HepG2 (cell line): ENCODE measurements around the gene P2RY6.

Experiments used
- EP300 ChIP-seq, 3 experiments: sonication (generic) in 1 of 3; formaldehyde crosslinking in 1 of 3; IDR thresholded peaks; 2 replicates each; pipeline versions ENCODE4 v1.5.1 to v1.6.1; 2011 to 2020; ENCODE audit warnings: low read depth in 2 of 3, low read length in 2 of 3, borderline replicate concordance in 1 of 3, improper control_type of control experiment in 1 of 3, mild to moderate bottlenecking in 1 of 3, missing genetic modification reagents in 1 of 3, moderate library complexity in 1 of 3
- EZH2 ChIP-seq: conservative IDR thresholded peaks from 2 replicates; pipeline ENCODE4 v1.6.1; 2012; ENCODE audit warnings: mild to moderate bottlenecking, low read depth, low read length, moderate library complexity
- SAFB2 ChIP-seq: sonication (generic); formaldehyde crosslinking; IDR thresholded peaks from 2 replicates; pipeline ENCODE4 v1.5.1; 2020; ENCODE audit warnings: missing genetic modification reagents, low read depth, mild to moderate bottlenecking, borderline replicate concordance

GRCh38 chr11:73340164-73340563 lies 68.0 kb downstream of the P2RY6 start:
- TF ChIP-seq SAFB2 (CRISPR knock-in tag) (no peak), EZH2 (no peak), EP300 (IDR thresholded peaks at IDR 0.05; ENCODE audit: low read depth in 2 of 2, low read length in 2 of 2) (no peak), EP300 (CRISPR knock-in tag; IDR thresholded peaks at IDR 0.05; ENCODE audit: borderline replicate concordance) (no peak)
